Measurements from ENCODE around the gene SERPINB10.

SERPINB10 gene

GRCh38 chr18:63979409-63979920 lies 71.7 kb downstream of the SERPINB10 start:
- Histone ChIP-seq H3K4me3 (ENCODE audit: insufficient read depth, low read depth, low read length) (no peak overlapping the region), H3K4me1 (ENCODE audit: control insufficient read depth, insufficient read depth, low read length) (no peaks in the 10 kb centered on the region), H3K27ac (ENCODE audit: insufficient read depth, low read depth, low read length, poor library complexity, severe bottlenecking) (no peak overlapping the region), H3K9me3 (ENCODE audit: control insufficient read depth, low read length) (no peaks in the 10 kb centered on the region), H3K27me3 (ENCODE audit: control insufficient read depth, insufficient read depth, low read length, poor library complexity, severe bottlenecking) (peaks cover 14% of the 10 kb centered on the region), H3K36me3 (ENCODE audit: control insufficient read depth, insufficient read depth, low read length) (no peaks in the 10 kb centered on the region)
- WGBS, 2 experiments: 33 to 39% methylated on average over 6 of the region's 6 CpGs

DNA sequence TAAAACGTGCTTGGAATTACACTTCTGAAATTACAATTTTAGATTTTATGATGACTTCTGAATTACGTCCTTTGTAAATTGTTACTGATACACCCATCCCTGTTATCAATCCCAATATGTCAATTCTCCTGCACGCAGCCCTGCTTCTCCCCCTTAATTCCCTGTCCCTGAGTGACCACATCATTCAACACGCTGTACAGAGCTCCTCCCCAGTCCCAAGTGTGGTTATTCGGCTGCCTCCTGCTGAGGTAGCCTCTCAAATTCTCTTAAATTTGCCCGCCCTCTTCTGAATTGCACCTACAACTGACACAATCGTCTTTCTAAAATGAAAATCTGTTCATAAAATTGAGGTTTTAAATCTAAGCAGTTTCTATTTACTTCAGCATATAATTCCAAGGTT lies 72.3 kb downstream of the SERPINB10 start:
- H3K4me3 ChIP-seq (ENCODE audit: insufficient read depth, low read depth, low read length): no peak overlapping the region
- 87 to 88% methylated on average over 6 to 7 of the region's 7 CpGs for WGBS, 2 experiments
- H3K27me3 ChIP-seq (ENCODE audit: control insufficient read depth, insufficient read depth, low read length, poor library complexity, severe bottlenecking): peaks cover 9% of the 10 kb centered on the region
- no peak overlapping the region for H3K27ac ChIP-seq (ENCODE audit: insufficient read depth, low read depth, low read length, poor library complexity, severe bottlenecking)
- no peaks in the 10 kb centered on the region for H3K4me1 ChIP-seq (ENCODE audit: control insufficient read depth, insufficient read depth, low read length)
- no peaks in the 10 kb centered on the region for H3K9me3 ChIP-seq (ENCODE audit: control insufficient read depth, low read length)
- no peaks in the 10 kb centered on the region for H3K36me3 ChIP-seq (ENCODE audit: control insufficient read depth, insufficient read depth, low read length)

DNA sequence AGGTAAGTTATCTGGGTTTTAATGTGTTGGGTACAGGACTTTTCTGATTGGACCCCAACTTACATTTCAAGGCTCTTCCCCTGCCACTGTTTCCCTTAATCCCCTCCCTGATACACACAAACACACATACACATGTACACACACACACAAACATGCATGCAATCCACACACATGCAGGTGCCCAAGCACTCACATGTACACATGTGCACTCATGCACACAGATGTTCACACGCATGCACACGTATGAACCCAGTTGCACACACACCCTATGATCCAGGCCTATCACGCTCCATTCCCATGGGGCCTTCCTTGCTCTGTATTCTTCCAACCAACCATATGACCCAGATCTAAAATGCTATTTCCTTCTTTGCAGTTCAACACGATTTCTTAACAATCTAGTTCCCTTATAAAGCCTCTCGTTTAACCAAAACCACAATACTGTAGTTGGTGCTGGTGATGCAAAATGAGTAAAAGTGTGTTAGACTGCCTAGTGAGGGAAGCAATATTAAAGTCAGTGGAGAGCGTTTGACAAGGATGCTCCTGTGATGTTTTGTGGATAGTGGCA lies 73.2 kb downstream of the SERPINB10 start:
- Histone ChIP-seq H3K4me1 (ENCODE audit: control insufficient read depth, insufficient read depth, low read length) (no peaks in the 10 kb centered on the region), H3K9me3 (ENCODE audit: control insufficient read depth, low read length) (no peaks in the 10 kb centered on the region), H3K36me3 (ENCODE audit: control insufficient read depth, insufficient read depth, low read length) (no peaks in the 10 kb centered on the region), H3K27ac (ENCODE audit: insufficient read depth, low read depth, low read length, poor library complexity, severe bottlenecking) (no peak overlapping the region), H3K27me3 (ENCODE audit: control insufficient read depth, insufficient read depth, low read length, poor library complexity, severe bottlenecking) (no peaks in the 10 kb centered on the region), H3K4me3 (ENCODE audit: insufficient read depth, low read depth, low read length) (no peak overlapping the region)
- WGBS, 2 experiments: 93 to 94% methylated on average over 5 to 6 of the region's 6 CpGs

- Histone ChIP-seq H3K4me1 (ENCODE audit: control insufficient read depth, insufficient read depth, low read length) (no peaks in the 10 kb centered on the region), H3K9me3 (ENCODE audit: control insufficient read depth, low read length) (no peaks in the 10 kb centered on the region), H3K27ac (ENCODE audit: insufficient read depth, low read depth, low read length, poor library complexity, severe bottlenecking) (no peak overlapping the region), H3K27me3 (ENCODE audit: control insufficient read depth, insufficient read depth, low read length, poor library complexity, severe bottlenecking) (no peaks in the 10 kb centered on the region), H3K36me3 (ENCODE audit: control insufficient read depth, insufficient read depth, low read length) (no peaks in the 10 kb centered on the region), H3K4me3 (ENCODE audit: insufficient read depth, low read depth, low read length) (no peak overlapping the region)
- 90 to 91% methylated on average over 2 of the region's 2 CpGs for WGBS, 2 experiments
These were observed 74.0 kb downstream of the SERPINB10 start for GRCh38 chr18:63981719-63982118.

DNA sequence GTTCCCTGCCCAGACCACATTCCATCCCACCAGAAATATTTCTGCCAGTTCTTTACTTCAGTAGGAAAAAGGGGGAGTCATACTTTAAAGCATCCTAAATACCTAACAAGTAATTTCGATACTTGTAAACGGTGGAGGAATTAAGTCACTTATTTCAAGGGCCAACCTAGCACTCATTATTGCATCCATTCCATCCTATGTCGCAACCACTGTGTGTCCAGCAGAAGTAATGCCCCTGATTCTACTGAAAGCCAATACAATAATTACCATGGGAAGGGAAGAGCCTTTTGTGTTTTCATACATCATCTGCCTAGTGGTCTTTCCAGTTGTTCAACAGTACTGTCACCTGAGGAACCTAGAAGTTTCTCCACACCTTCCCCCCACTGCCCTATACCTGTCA lies 74.6 kb downstream of the SERPINB10 start:
- WGBS, 2 experiments: 92 to 96% methylated on average over 3 of the region's 3 CpGs
- no peaks in the 10 kb centered on the region for H3K36me3 ChIP-seq (ENCODE audit: control insufficient read depth, insufficient read depth, low read length)

More for the DNA sequence above, 74.6 kb downstream of the SERPINB10 start:
- Histone ChIP-seq H3K27me3 (ENCODE audit: control insufficient read depth, insufficient read depth, low read length, poor library complexity, severe bottlenecking) (no peaks in the 10 kb centered on the region), H3K4me3 (ENCODE audit: insufficient read depth, low read depth, low read length) (no peak overlapping the region), H3K9me3 (ENCODE audit: control insufficient read depth, low read length) (no peaks in the 10 kb centered on the region), H3K27ac (ENCODE audit: insufficient read depth, low read depth, low read length, poor library complexity, severe bottlenecking) (no peak overlapping the region), H3K4me1 (ENCODE audit: control insufficient read depth, insufficient read depth, low read length) (no peaks in the 10 kb centered on the region)

All from ectodermal cell (in vitro differentiated cells).